IPS-11a (cell line): Measurements from ENCODE around the gene ARHGAP6.
A peak's percentile ranks its signal among the peaks of the same experiment; 100 is the strongest.

ENCODE experiments used
- H3K4me3 ChIP-seq: one replicate; pipeline ENCODE4 v1.5.1; 2013; ENCODE audit warnings: low read depth, low read length, control low read depth

Gene ARHGAP6

GRCh38 chrX:11434607-11435006 is 231.1 kb downstream of the ARHGAP6 start:
- H3K4me3 ChIP-seq = no peak overlapping the region

- H3K4me3 ChIP-seq = no peak overlapping the region
Observed at GRCh38 chrX:11431786-11432185, 233.9 kb downstream of the ARHGAP6 start.

GRCh38 chrX:11430271-11430670 is 235.4 kb downstream of the ARHGAP6 start:
- no peak overlapping the region for H3K4me3 ChIP-seq

GRCh38 chrX:11429538-11430085 is 236.1 kb downstream of the ARHGAP6 start:
- no peak overlapping the region for H3K4me3 ChIP-seq

GRCh38 chrX:11427453-11428071 is 238.2 kb downstream of the ARHGAP6 start:
- peak overlapping the region; percentile 42 for H3K4me3 ChIP-seq

DNA sequence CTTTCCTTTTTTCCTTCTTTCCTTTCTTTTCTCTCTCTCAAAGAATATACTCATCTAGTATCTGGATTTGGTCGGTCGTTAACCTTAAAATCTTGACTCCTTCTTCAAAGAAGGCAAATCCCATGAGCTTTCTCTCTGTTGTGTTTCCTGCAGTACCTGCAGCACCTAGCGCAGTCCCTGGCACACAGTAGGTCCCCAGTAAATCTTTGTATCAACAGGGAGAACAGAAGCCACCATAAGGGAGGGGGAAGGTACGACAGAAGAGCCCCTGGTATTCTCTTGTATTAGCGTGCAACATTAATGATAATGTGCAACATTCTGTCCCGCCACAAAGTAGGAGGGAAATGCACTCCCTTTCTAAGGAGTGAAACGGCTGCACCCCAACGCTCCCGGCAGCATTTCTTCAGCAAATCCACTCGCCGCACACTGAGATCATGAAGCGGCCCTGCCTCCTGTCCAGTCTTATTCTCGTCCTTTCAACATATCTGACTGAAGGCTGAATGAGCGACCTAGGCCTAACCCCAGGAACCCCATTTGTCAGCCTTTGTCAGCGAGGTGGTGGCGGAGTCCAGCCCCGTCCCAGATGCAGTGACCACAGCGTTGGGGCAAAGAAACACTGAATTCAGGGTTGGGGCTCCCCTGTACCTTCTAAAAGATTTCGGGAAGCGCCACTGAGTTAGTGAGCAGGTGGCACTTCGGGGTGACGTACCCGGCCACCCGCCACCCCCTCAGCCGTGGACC is 238.8 kb downstream of the ARHGAP6 start:
- H3K4me3 ChIP-seq = peak overlapping the region; percentile 42

GRCh38 chrX:11424903-11425674 is 240.6 kb downstream of the ARHGAP6 start:
- no peak overlapping the region for H3K4me3 ChIP-seq

DNA sequence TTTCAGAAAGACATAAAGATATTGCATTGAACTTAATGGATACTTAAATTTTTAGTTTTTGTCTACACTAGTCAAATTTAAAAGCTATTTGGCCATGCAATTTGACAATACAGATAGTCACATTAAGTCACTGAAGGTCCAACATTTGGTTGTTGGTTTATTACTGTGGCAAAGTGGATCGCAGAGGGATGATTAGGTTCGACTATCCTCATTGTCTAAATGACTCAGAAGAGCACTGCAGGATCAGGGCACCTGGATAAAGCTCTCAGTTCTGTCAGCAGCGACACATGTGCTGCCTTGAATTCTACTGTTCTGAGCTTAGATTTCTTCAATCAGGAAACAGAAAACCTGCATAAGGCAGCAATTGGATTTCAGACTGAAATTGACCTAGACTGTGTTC is 241.8 kb downstream of the ARHGAP6 start:
- no peak overlapping the region for H3K4me3 ChIP-seq

- no peak overlapping the region for H3K4me3 ChIP-seq
Observed at GRCh38 chrX:11423362-11423818, 242.3 kb downstream of the ARHGAP6 start.

- H3K4me3 ChIP-seq = no peak overlapping the region
Observed at GRCh38 chrX:11422525-11422857, 243.2 kb downstream of the ARHGAP6 start.

GRCh38 chrX:11421805-11422524 is 243.8 kb downstream of the ARHGAP6 start:
- no peak overlapping the region for H3K4me3 ChIP-seq

- no peak overlapping the region for H3K4me3 ChIP-seq
Observed at GRCh38 chrX:11420851-11421250, 244.9 kb downstream of the ARHGAP6 start.

DNA sequence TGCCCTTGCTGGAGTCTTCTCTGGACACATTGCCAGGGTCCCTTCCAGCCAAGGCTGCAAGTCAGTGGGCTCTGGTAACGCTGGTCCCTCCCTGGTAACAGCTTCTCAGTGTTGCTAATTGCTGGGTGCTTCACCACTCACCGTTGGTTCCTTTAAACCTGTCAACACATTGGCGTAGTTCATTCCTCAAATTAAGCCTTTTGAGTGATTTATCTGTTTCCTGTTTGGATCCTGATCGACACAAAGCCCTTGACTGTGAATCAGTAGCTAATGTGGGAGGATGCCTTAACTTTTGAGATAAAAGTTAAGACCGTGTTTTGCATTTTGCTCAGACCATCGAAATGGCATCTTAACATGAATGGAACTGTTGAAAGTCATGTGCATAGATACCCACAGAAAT is 246.6 kb downstream of the ARHGAP6 start:
- no peak overlapping the region for H3K4me3 ChIP-seq

DNA sequence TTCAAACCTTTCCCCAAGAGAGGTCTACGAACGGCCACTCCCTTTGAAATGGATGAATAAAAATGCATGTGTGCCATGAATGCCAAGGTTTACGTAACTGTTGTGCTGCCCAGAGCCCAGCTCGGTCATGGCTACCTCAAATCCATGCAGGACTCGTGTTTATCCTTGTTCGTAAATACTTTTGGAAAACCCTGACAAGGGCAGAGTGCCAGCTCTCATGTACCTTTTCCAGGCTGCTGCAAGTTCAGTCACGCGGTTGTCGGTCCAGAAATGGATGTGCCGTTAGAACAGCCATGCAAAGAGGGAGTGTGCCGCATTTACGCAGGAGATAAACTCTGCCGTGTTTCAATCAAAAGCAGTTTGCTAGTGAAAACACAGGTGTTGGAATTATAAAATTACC is 249.1 kb downstream of the ARHGAP6 start:
- no peak overlapping the region for H3K4me3 ChIP-seq

DNA sequence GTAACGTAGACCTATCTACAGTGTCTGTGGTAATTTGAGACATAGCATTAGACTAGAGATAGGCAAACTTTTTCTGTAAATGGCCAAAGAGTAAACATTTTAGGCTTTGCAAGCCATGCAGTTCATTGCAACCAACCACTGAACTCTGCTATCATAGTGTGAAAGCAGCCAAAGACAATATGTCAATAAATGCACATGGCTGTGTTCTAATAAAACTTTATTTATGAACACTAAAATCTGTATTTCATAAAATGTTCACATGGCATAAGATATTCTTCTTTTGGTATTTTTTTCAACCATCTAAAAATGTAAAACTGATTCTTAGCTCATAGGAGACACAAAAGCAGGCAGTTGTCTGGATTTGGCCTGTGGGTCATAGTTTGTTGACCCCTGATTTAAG is 251.6 kb downstream of the ARHGAP6 start:
- H3K4me3 ChIP-seq = no peak overlapping the region

GRCh38 chrX:11412715-11413623 is 252.8 kb downstream of the ARHGAP6 start:
- H3K4me3 ChIP-seq = no peak overlapping the region

DNA sequence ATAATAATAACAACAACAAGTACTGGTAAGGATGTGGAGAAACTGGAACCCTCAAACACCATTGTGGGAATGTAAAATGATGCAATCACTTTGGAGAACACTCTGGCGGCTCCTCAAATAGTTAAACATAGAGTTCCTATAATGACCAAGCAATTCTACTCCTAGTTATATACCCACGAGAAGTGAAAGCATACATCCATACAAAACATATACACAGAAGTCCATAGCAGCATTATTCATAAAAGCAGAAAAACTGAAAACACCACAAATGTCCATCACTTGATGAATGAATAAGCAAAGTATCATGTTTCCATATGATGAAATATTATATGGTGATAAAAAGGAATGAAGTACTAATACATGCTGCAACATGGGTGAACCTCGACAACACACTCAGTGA is 255.8 kb downstream of the ARHGAP6 start:
- no peak overlapping the region for H3K4me3 ChIP-seq

- H3K4me3 ChIP-seq = no peak overlapping the region
Observed at GRCh38 chrX:11408783-11409182, 256.9 kb downstream of the ARHGAP6 start.

- H3K4me3 ChIP-seq = no peak overlapping the region
Observed at GRCh38 chrX:11408109-11408405, 257.7 kb downstream of the ARHGAP6 start.
